H1 (cell line): Measurements from ENCODE around the gene HDLBP. TPM values are rescaled to one million over a fixed set of nuclear protein-coding genes. Genes with fewer than 3 reads are reported as not detected.

ENCODE experiments used
- CTCF ChIA-PET: fragments of 300-600 bp; sonication (Branson Sonifier 250); formaldehyde crosslinking; loops from one replicate; lab custom pipeline; 2021; ENCODE audit not compliant: partially characterized antibody; lab: Charles Lee
- POLR2A ChIA-PET: fragments of 300-600 bp; sonication (Branson Sonifier 250); formaldehyde crosslinking; loops from one replicate; lab custom pipeline; 2021; ENCODE audit warnings: inconsistent platforms; ENCODE audit not compliant: partially characterized antibody; lab: Charles Lee
- DNase-seq, 2 experiments: peaks; one replicate each; pipeline versions ENCODE4 v3.0.0 to v3.0.0-alpha.2; 2010 to 2022; ENCODE audit warnings: low spot score in 2 of 2, low read depth in 1 of 2, mixed read lengths in 1 of 2
- FAIRE-seq: peaks from 2 replicates; lab custom pipeline; 2011; peaks lifted over from hg19 to GRCh38; lab: Jason Lieb, UNC
- H2AFZ ChIP-seq: 2 replicates; pipeline ENCODE4 v1.8.1; 2012; ENCODE audit warnings: low read length, inconsistent platforms
- H2AK5ac ChIP-seq: 2 replicates; pipeline ENCODE4 v1.6.1; 2013; ENCODE audit warnings: low read depth, low read length
- H2BK120ac ChIP-seq: replicated peaks from 2 replicates; pipeline ENCODE3; 2013; ENCODE audit warnings: low read depth, low read length, inconsistent platforms
- H2BK12ac ChIP-seq: 2 replicates; pipeline ENCODE4 v1.6.1; 2013; ENCODE audit warnings: low read depth, low read length
- H2BK15ac ChIP-seq: 2 replicates; pipeline ENCODE4 v1.6.1; 2013; ENCODE audit warnings: low read length
- H2BK20ac ChIP-seq: 2 replicates; pipeline ENCODE4 v1.6.1; 2013; ENCODE audit warnings: low read length
- H2BK5ac ChIP-seq: 2 replicates; pipeline ENCODE4 v1.6.1; 2013; ENCODE audit warnings: low read depth, low read length
- H3K14ac ChIP-seq: 2 replicates; pipeline ENCODE4 v1.6.1; 2013; ENCODE audit warnings: inconsistent platforms; ENCODE audit not compliant: insufficient read length
- H3K18ac ChIP-seq: 2 replicates; pipeline ENCODE4 v1.6.1; 2013; ENCODE audit warnings: low read length; ENCODE audit errors: extremely low read depth
- H3K23ac ChIP-seq: 2 replicates; pipeline ENCODE4 v1.6.1; 2013; ENCODE audit warnings: inconsistent platforms; ENCODE audit not compliant: insufficient read length
- H3K23me2 ChIP-seq: 2 replicates; pipeline ENCODE4 v1.6.1; 2013; ENCODE audit warnings: low read depth, low read length
- H3K27ac ChIP-seq: 2 replicates; pipeline ENCODE4 v1.6.1; 2011; ENCODE audit warnings: low read depth, low read length, inconsistent platforms
- H3K27me3 ChIP-seq, 4 experiments: replicated peaks in 1 of 4; 1 replicate in 1 of 4; 2 replicates in 3 of 4; pipeline versions ENCODE4 v1.6.1 to v1.8.1; 2011 to 2013; ENCODE audit warnings: low read length in 3 of 4, mild to moderate bottlenecking in 3 of 4, inconsistent platforms in 2 of 4, mixed read lengths in 2 of 4, moderate library complexity in 1 of 4; ENCODE audit not compliant: control insufficient read depth in 3 of 4, insufficient read depth in 3 of 4; ENCODE audit errors: extremely low read depth in 1 of 4
- H3K36me3 ChIP-seq, 4 experiments: 2 replicates each; pipeline versions ENCODE4 v1.6.1 to v1.8.1; 2011 to 2013; ENCODE audit warnings: mild to moderate bottlenecking in 4 of 4, low read length in 3 of 4, moderate library complexity in 2 of 4, control low read depth in 1 of 4, inconsistent platforms in 1 of 4; ENCODE audit not compliant: insufficient read depth in 4 of 4, control insufficient read depth in 2 of 4
- H3K4ac ChIP-seq: replicated peaks from 2 replicates; pipeline ENCODE3; 2013; ENCODE audit warnings: low read length, low read depth, mixed read lengths, inconsistent platforms; ENCODE audit not compliant: insufficient read length
- H3K4me1 ChIP-seq, 4 experiments: replicated peaks in 1 of 4; 1 replicate in 1 of 4; 2 replicates in 3 of 4; pipeline versions ENCODE4 v1.6.1 to v1.8.1; 2011 to 2013; ENCODE audit warnings: low read length in 3 of 4, inconsistent platforms in 2 of 4, mixed read lengths in 1 of 4; ENCODE audit not compliant: insufficient read depth in 4 of 4, control insufficient read depth in 3 of 4
- H3K4me2 ChIP-seq, 2 experiments: 2 replicates each; pipeline versions ENCODE4 v1.6.1 to v1.8.1; 2011 to 2013; ENCODE audit warnings: low read depth in 2 of 2, low read length in 2 of 2, control low read depth in 1 of 2, inconsistent platforms in 1 of 2, mild to moderate bottlenecking in 1 of 2; ENCODE audit not compliant: insufficient read depth in 1 of 2
- H3K4me3 ChIP-seq, 4 experiments: fragments of 200-600, 300-600 bp in 1 of 4; sonication (generic), shearing (Covaris generic), sonication (Bioruptor Twin) in 1 of 4; 2 replicates each; pipeline versions ENCODE4 v1.5.1 to v1.8.1; 2011 to 2016; ENCODE audit warnings: low read length in 4 of 4, low read depth in 3 of 4, control low read depth in 2 of 4, inconsistent platforms in 2 of 4, mild to moderate bottlenecking in 2 of 4, mixed read lengths in 1 of 4, moderate library complexity in 1 of 4; ENCODE audit not compliant: insufficient read depth in 2 of 4; ENCODE audit errors: extremely low read depth in 1 of 4
- H3K56ac ChIP-seq: replicated peaks from 2 replicates; pipeline ENCODE3; 2013; ENCODE audit warnings: low read depth, mild to moderate bottlenecking, mixed read lengths, low read length, inconsistent platforms; ENCODE audit not compliant: insufficient read length
- H3K79me1 ChIP-seq: 2 replicates; pipeline ENCODE4 v1.6.1; 2013; ENCODE audit warnings: low read depth, low read length, control low read depth
- H3K79me2 ChIP-seq, 2 experiments: 2 replicates each; pipeline versions ENCODE4 v1.6.1 to v1.8.1; 2012 to 2013; ENCODE audit warnings: low read length in 2 of 2, mild to moderate bottlenecking in 2 of 2, inconsistent platforms in 1 of 2; ENCODE audit not compliant: insufficient read depth in 2 of 2, control insufficient read depth in 1 of 2
- H3K9ac ChIP-seq, 4 experiments: replicated peaks in 1 of 4; 1 replicate in 1 of 4; 2 replicates in 3 of 4; pipeline versions ENCODE4 v1.6.1 to v1.8.1; 2011 to 2013; ENCODE audit warnings: low read depth in 3 of 4, low read length in 3 of 4, control low read depth in 2 of 4, mild to moderate bottlenecking in 2 of 4, moderate library complexity in 2 of 4, inconsistent platforms in 1 of 4; ENCODE audit errors: extremely low read depth in 1 of 4
- H3K9me3 ChIP-seq, 2 experiments: 2 replicates each; pipeline versions ENCODE4 v1.6.1 to v1.8.1; 2012 to 2013; ENCODE audit warnings: mild to moderate bottlenecking in 2 of 2, moderate library complexity in 2 of 2, control low read depth in 1 of 2, inconsistent platforms in 1 of 2, low read depth in 1 of 2, low read length in 1 of 2, mixed read lengths in 1 of 2; ENCODE audit not compliant: insufficient read depth in 2 of 2
- H4K20me1 ChIP-seq, 2 experiments: replicated peaks in 1 of 2; 2 replicates each; pipeline versions ENCODE3 to v1.8.1; 2011 to 2013; ENCODE audit warnings: inconsistent platforms in 2 of 2, low read length in 2 of 2, mild to moderate bottlenecking in 1 of 2; ENCODE audit not compliant: insufficient read depth in 2 of 2, control insufficient read depth in 1 of 2
- H4K5ac ChIP-seq: 2 replicates; pipeline ENCODE4 v1.6.1; 2013; ENCODE audit warnings: low read length, low read depth, mixed read lengths, inconsistent platforms; ENCODE audit not compliant: insufficient read length
- H4K8ac ChIP-seq: 2 replicates; pipeline ENCODE4 v1.8.0; 2013; ENCODE audit warnings: mild to moderate bottlenecking, moderate library complexity, low read length, inconsistent platforms; ENCODE audit not compliant: insufficient read depth; ENCODE audit errors: extremely low read depth
- H4K91ac ChIP-seq: replicated peaks from 2 replicates; pipeline ENCODE3; 2013; ENCODE audit warnings: low read length, mixed read lengths, inconsistent platforms; ENCODE audit not compliant: insufficient read length
- CREB1 ChIP-seq: IDR thresholded peaks from 2 replicates; pipeline ENCODE4 v1.6.1; 2012; ENCODE audit warnings: inconsistent platforms
- EZH2 ChIP-seq: fragments of 200-600 bp; sonication (generic); IDR thresholded peaks from 2 replicates; pipeline ENCODE4 v1.7.1; 2012; ENCODE audit warnings: low read depth, mild to moderate bottlenecking, moderate library complexity, low read length, inconsistent platforms; ENCODE audit not compliant: severe bottlenecking
- FOSL1 ChIP-seq: IDR thresholded peaks from 2 replicates; pipeline ENCODE4 v1.6.1; 2011; ENCODE audit warnings: mild to moderate bottlenecking, low read depth, low read length, moderate library complexity; ENCODE audit not compliant: insufficient read depth
- KDM5A ChIP-seq: fragments of 200-600 bp; IDR thresholded peaks from 2 replicates; pipeline ENCODE4 v1.7.1; 2012; ENCODE audit warnings: mild to moderate bottlenecking, low read length, inconsistent platforms, mixed read lengths
- MAFK ChIP-seq: IDR thresholded peaks from 2 replicates; pipeline ENCODE4 v1.6.1; 2012; ENCODE audit warnings: low read depth, mild to moderate bottlenecking, improper control_type of control experiment, low read length
- MAX ChIP-seq: IDR thresholded peaks from 2 replicates; pipeline ENCODE4 v1.6.1; 2012; ENCODE audit warnings: inconsistent platforms
- NANOG ChIP-seq: IDR thresholded peaks from 2 replicates; pipeline ENCODE4 v1.6.1; 2011; ENCODE audit warnings: low read length, low read depth, mild to moderate bottlenecking, inconsistent platforms; ENCODE audit not compliant: insufficient read depth, poor library complexity, severe bottlenecking
- SAP30 ChIP-seq: fragments of 300-600 bp; sonication (generic); IDR thresholded peaks from 2 replicates; pipeline ENCODE4 v1.7.1; 2012; ENCODE audit warnings: low read length, moderate library complexity, mild to moderate bottlenecking, inconsistent platforms; ENCODE audit not compliant: insufficient read depth, insufficient replicate concordance
- SIN3A ChIP-seq, 2 experiments: IDR thresholded peaks in 1 of 2; conservative IDR thresholded peaks in 1 of 2; 2 replicates each; pipeline ENCODE4 v1.6.1; 2011 to 2012; ENCODE audit warnings: low read length in 2 of 2, improper control_type of control experiment in 1 of 2, low read depth in 1 of 2, mild to moderate bottlenecking in 1 of 2
- TAF1 ChIP-seq: IDR thresholded peaks from 2 replicates; pipeline ENCODE4 v1.6.1; 2011; ENCODE audit warnings: mild to moderate bottlenecking, low read depth, low read length
- TCF12 ChIP-seq: IDR thresholded peaks from 2 replicates; pipeline ENCODE4 v1.6.1; 2011; ENCODE audit warnings: low read depth, mild to moderate bottlenecking, low read length
- TEAD4 ChIP-seq: IDR thresholded peaks from 2 replicates; pipeline ENCODE4 v1.6.1; 2012; ENCODE audit warnings: low read depth, low read length, inconsistent platforms, mixed read lengths
- USF2 ChIP-seq: IDR thresholded peaks from 2 replicates; pipeline ENCODE4 v1.6.1; 2011; ENCODE audit warnings: low read length, improper control_type of control experiment
- WGBS, 2 experiments: shearing (Covaris generic) in 1 of 2; methylation state at CpG; one replicate each; pipeline versions ENCODE4 v1.1.6 to v1.1.7; 2013 to 2015; ENCODE audit warnings: low lambda C conversion rate in 2 of 2, mixed read lengths in 2 of 2, inconsistent platforms in 1 of 2, low coverage in 1 of 2, missing lambda C conversion rate in 1 of 2; ENCODE audit not compliant: insufficient replicate concordance in 2 of 2, insufficient coverage in 1 of 2, insufficient read length in 1 of 2; ENCODE audit errors: extremely low coverage in 1 of 2, missing lambda C conversion rate in 1 of 2; 5-methylcytosine and 5-hydroxymethylcytosine counted together
- polyA plus RNA-seq, 7 experiments: library from polyadenylated mRNA; depleted of rRNA in 3 of 7; stranded (reverse) in 5 of 7; unstranded in 2 of 7; fragments of >200 nt in 5 of 7; fragments of 200-250 nt in 2 of 7; gene quantifications; 1 replicate in 5 of 7; 2 replicates in 1 of 7; 4 replicates in 1 of 7; pipeline versions ENCODE4 v1.2.1 to v1.2.3, GENCODE V29; 2011 to 2013; ENCODE audit warnings: missing spikeins in 2 of 7, mixed read lengths in 2 of 7
- total RNA-seq: library from RNA; stranded (reverse); fragmentation: NEBNext Ultra II Directional; extraction: Animal tissue kit (Norgen Biotek cat#: 25700); gene quantifications from 2 replicates; pipeline ENCODE4 v1.2.1, GENCODE V29; 2021

HDLBP gene
- total and polyA plus RNA-seq, 2 of the 8 experiments (the other 6 are each of a cell fraction or from before 2014, with no cell fraction given): 185 to 360 TPM

GRCh38 chr2:241208058-241208457 is 107.4 kb downstream of the HDLBP start:
- POLR2A ChIA-PET: interaction anchor here (0.9 to 1.4 kb wide), 3 partner anchors 8 to 20 kb away, joined by 3 to 5 read pairs (median 4); partner anchors contain the start of gene ANO7
- Histone ChIP-seq H2BK12ac (no peak overlapping the region), H2AK5ac (no peak overlapping the region), H3K56ac (no peak overlapping the region), H3K4ac (no peak overlapping the region), H3K79me1 (no peaks in the 10 kb centered on the region), H3K4me3 (no peak overlapping the region), H2AFZ (no peak overlapping the region), H2BK120ac (no peak overlapping the region), H2BK20ac (no peak overlapping the region), H4K8ac (no peak overlapping the region), H2BK5ac (no peak overlapping the region), H4K5ac (no peak overlapping the region), H3K27ac (no peak overlapping the region), H3K14ac (no peak overlapping the region), H3K79me2 (no peaks in the 10 kb centered on the region), H4K91ac (no peak overlapping the region), H3K9me3 (no peaks in the 10 kb centered on the region), H3K18ac (no peak overlapping the region), H3K23ac (no peak overlapping the region), H3K4me1 (peaks cover 0 to 2% (median 0%) of the 10 kb centered on the region in 4 experiments; a peak in 1 of 7 replicates), H3K9ac (no peak overlapping the region), H3K23me2 (no peaks in the 10 kb centered on the region), H2BK15ac (no peak overlapping the region), H3K36me3 (no peaks in the 10 kb centered on the region), H3K27me3 (no peaks in the 10 kb centered on the region), H3K4me2 (no peak overlapping the region), H4K20me1 (no peaks in the 10 kb centered on the region)
- no peak for FAIRE-seq
- 90% methylated on average over 6 of the region's 6 CpGs; no CpG with 5 or more reads in 1 of the 2 experiments for WGBS, 2 experiments
- CTCF ChIA-PET: interaction anchor here (0.8 to 2.0 kb wide), 2 partner anchors 9 to 21 kb away, joined by 3 to 6 read pairs; no protein-coding TSS in a partner anchor
- DNase-seq: no peak
- TF ChIP-seq MAFK (no peak), SAP30 (no peak), KDM5A (no peak), CREB1 (no peak), USF2 (no peak), FOSL1 (no peak), EZH2 (no peak), TCF12 (no peak), MAX (no peak), TAF1 (no peak), NANOG (no peak), TEAD4 (no peak), SIN3A (conservative IDR thresholded peaks at IDR 0.05 in 1 of 2, IDR thresholded peaks at IDR 0.05 in 1 of 2; ENCODE audit: low read depth in 1 of 2, low read length in 2 of 2) (no peak)
